Activated naive CD4-positive, alpha-beta T cell treated with anti-CD3 and anti-CD28 coated beads for 36 hours (primary cell): ENCODE data around the gene GH2. TPM values are rescaled to one million over a fixed set of nuclear protein-coding genes. Genes with fewer than 3 reads are reported as not detected.
A peak's percentile ranks its signal among the peaks of the same experiment; 100 is the strongest.
"Not testable (repeated sequence)": the region's sequence is repeated elsewhere in the genome, so short reads cannot be mapped to it uniquely, and the experiment has no call there.

Experiments used
- CTCF ChIA-PET: fragments of 350-600 bp; sonication (Branson Sonifier 250); formaldehyde crosslinking; loops from one replicate; lab custom pipeline; 2021; ENCODE audit warnings: antibody characterized with exemption; lab: Charles Lee
- DNase-seq: peaks from one replicate; pipeline ENCODE4 v3.0.0-alpha.2; 2020
- H3K27ac Mint-ChIP-seq: one replicate; pipeline ENCODE4 v1.8.0; 2021; ENCODE audit warnings: mild to moderate bottlenecking, mixed read lengths
- H3K27me3 Mint-ChIP-seq: one replicate; pipeline ENCODE4 v1.8.0; 2021; ENCODE audit warnings: low read depth, mixed read lengths
- H3K36me3 Mint-ChIP-seq: one replicate; pipeline ENCODE4 v1.8.0; 2021; ENCODE audit warnings: low read depth, mixed read lengths
- H3K4me1 Mint-ChIP-seq: one replicate; pipeline ENCODE4 v1.8.0; 2021; ENCODE audit warnings: low read depth, mixed read lengths
- H3K4me3 Mint-ChIP-seq: one replicate; pipeline ENCODE4 v1.8.0; 2021; ENCODE audit warnings: mild to moderate bottlenecking, moderate library complexity, mixed read lengths
- H3K9me3 Mint-ChIP-seq: one replicate; pipeline ENCODE4 v1.8.0; 2021; ENCODE audit warnings: mixed read lengths
- intact Hi-C: fragments of 100-400 bp; cut with micrococcal nuclease; formaldehyde crosslinking; loops from one replicate; pipeline ENCODE4 v1.15.1; 2023
- total RNA-seq, 2 experiments: library from RNA; stranded (reverse); gene quantifications; one replicate each; pipeline ENCODE4 v1.2.3, GENCODE V29; 2021

GH2 gene
- total RNA-seq, 2 experiments from 2014 or later, result not detected

DNA sequence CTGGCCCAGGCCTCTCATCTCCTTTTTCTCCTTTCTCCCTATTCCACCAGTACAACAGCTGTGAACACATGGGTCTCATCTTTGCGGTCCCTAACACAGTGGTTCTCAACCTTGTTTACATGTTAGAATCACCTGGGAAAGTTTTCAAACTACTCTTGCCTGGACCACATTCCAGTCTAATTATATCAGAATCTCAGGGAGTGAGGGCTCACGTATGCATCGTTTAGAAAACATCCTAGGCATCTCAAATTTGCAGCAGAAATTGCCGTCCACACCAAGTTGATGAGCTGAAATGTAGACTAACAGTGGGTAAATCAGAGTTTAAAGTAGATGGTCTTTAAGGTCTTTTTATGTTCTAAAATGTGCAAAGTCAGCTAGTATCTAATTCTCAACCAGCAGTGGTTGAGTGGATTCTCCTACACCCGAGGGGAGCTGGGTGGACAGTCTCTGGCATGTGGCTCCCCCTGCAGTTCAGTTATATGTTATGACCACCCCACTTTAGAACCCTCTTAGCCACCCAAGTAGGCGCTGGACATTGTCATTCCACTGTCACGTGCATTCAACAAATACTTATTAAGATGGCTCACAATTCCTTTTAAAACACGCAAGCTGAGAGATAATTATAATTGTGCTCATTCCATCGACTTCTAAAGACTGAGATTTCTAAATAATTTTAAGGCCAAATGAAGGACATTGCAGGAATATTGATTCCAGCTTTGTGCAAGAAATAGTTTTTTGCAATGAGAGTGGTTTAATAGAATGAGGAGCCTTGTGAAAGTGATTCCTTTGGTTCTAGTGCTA lies 12.1 kb downstream of the GH2 start:
- CTCF ChIA-PET, result interaction anchor here (0.9 to 2.1 kb wide), 4 partner anchors 9 to 444 kb away, joined by 3 to 8 read pairs (median 5); no protein-coding TSS in a partner anchor
- not testable (repeated sequence) for H3K4me3 Mint-ChIP-seq, H3K27me3 Mint-ChIP-seq, H3K9me3 Mint-ChIP-seq, H3K4me1 Mint-ChIP-seq, H3K36me3 Mint-ChIP-seq, H3K27ac Mint-ChIP-seq, DNase-seq
- intact Hi-C loops, result loop anchor here (2.0 kb wide), 1 partner anchor 445 kb away; no protein-coding TSS in a partner anchor

DNA sequence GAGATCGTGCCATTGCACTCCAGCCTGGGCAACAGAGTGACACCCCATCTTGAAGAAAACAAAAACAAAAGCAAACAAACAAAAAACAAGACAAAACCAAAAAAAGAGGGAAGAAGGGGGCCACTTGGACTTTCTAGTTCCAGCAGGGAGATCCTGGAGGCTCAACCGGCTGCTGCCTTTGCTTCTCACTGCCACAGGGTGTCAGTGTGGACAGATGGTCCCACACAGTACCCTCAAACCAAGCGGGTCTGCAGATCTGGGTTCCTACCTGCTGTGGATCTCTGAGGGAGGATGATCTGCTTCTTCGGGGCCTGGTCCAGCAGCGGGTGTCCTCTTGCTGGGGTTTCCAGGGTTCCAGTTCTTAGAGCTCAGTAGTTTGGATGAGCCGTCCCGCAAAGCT lies 15.1 kb downstream of the GH2 start:
- CTCF ChIA-PET, result interaction anchor here (0.7 to 3.5 kb wide), 12 partner anchors 8 to 53 kb away, joined by 3 to 10 read pairs (median 5); partner anchors contain the start of genes CSHL1 and GH2
- intact Hi-C loops, H3K4me3 Mint-ChIP-seq, DNase-seq, H3K36me3 Mint-ChIP-seq, H3K27ac Mint-ChIP-seq, H3K27me3 Mint-ChIP-seq, H3K9me3 Mint-ChIP-seq, H3K4me1 Mint-ChIP-seq: not testable (repeated sequence)

- no peak overlapping the region for H3K27ac Mint-ChIP-seq
- H3K4me3 Mint-ChIP-seq, result no peak overlapping the region
- DNase-seq, result no peak
- no peaks in the 10 kb centered on the region for H3K36me3 Mint-ChIP-seq
- no peaks in the 10 kb centered on the region for H3K9me3 Mint-ChIP-seq
- no peaks in the 10 kb centered on the region for H3K4me1 Mint-ChIP-seq
- CTCF ChIA-PET, result interaction anchor here (2.3 to 4.7 kb wide), 3 partner anchors 10 to 30 kb away, joined by 7 to 38 read pairs (median 20); no protein-coding TSS in a partner anchor
- H3K27me3 Mint-ChIP-seq, result no peaks in the 10 kb centered on the region
- intact Hi-C loops, result no loop called here
Measured at GRCh38 chr17:63859257-63859656, 22.5 kb downstream of the GH2 start.

- H3K27ac Mint-ChIP-seq, H3K9me3 Mint-ChIP-seq, intact Hi-C loops, H3K4me1 Mint-ChIP-seq, H3K36me3 Mint-ChIP-seq, DNase-seq, H3K4me3 Mint-ChIP-seq, H3K27me3 Mint-ChIP-seq: not testable (repeated sequence)
- CTCF ChIA-PET, result interaction anchor here (1.6 kb wide), 1 partner anchor 9 kb away, joined by 3 read pairs; no protein-coding TSS in a partner anchor
Measured at GRCh38 chr17:63856425-63856824, 25.3 kb downstream of the GH2 start.

DNA sequence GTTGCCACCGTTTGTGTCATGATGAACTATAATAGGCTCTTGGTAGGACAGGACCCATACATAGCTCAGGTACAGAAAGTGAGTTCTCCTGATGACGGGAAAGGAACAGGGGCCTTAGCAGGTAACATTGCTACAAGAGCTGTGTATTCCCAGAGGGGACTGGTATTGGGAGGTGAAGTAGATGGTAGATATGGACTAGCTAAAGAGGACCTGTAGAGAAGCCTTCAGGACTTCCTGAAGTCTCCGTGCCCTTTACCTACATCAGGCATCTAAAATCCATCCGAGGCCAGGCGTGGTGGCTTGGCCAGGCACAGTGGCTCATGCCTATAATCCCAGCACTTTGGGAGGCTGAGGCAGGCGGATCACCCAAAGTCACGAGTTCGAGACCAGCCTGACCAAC lies 26.6 kb downstream of the GH2 start:
- intact Hi-C loops, result no loop called here
- Mint-ChIP-seq H3K4me3 (no peak overlapping the region), H3K27ac (no peak overlapping the region), H3K27me3 (no peaks in the 10 kb centered on the region), H3K9me3 (no peaks in the 10 kb centered on the region), H3K36me3 (no peaks in the 10 kb centered on the region), H3K4me1 (no peaks in the 10 kb centered on the region)
- CTCF ChIA-PET, result interaction anchor here (1.0 to 1.6 kb wide), 2 partner anchors 10 to 28 kb away, joined by 3 to 5 read pairs; no protein-coding TSS in a partner anchor
- DNase-seq, result no peak

- Mint-ChIP-seq H3K36me3 (no peaks in the 10 kb centered on the region), H3K9me3 (no peaks in the 10 kb centered on the region), H3K4me1 (no peaks in the 10 kb centered on the region), H3K4me3 (no peak overlapping the region), H3K27ac (no peak overlapping the region), H3K27me3 (no peaks in the 10 kb centered on the region)
- CTCF ChIA-PET, result interaction anchor here (1.0 kb wide), 1 partner anchor 28 kb away, joined by 5 read pairs; no protein-coding TSS in a partner anchor
- intact Hi-C loops, result no loop called here
- DNase-seq, result no peak
Measured at GRCh38 chr17:63854709-63855108, 27.0 kb downstream of the GH2 start.

DNA sequence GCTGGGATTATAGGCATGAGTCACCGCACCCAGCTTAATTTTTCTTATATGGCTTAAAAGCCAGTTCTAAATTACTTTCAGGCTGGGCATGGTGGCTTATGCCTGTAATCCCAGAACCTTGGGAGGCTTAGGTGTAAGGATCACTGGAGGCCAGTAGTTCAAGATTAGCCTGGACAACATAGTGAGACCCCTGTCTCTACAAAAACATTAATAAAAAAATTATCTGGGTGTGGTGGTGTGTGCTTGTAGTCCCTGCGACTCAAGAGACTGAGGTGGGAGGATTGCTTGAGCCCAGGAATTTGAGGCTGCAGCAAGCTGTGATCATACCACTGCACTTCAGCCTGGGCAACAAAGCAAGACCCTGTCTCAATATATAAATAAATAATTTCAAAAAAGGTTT lies 28.5 kb downstream of the GH2 start:
- no peaks in the 10 kb centered on the region for H3K36me3 Mint-ChIP-seq
- DNase-seq, result no peak
- no peaks in the 10 kb centered on the region for H3K9me3 Mint-ChIP-seq
- no peak overlapping the region for H3K4me3 Mint-ChIP-seq
- intact Hi-C loops, result no loop called here
- CTCF ChIA-PET, result no interaction called here
- peaks cover 10% of the 10 kb centered on the region for H3K4me1 Mint-ChIP-seq
- no peaks in the 10 kb centered on the region for H3K27me3 Mint-ChIP-seq
- no peak overlapping the region for H3K27ac Mint-ChIP-seq

GRCh38 chr17:63850401-63850800 lies 31.3 kb downstream of the GH2 start:
- Mint-ChIP-seq H3K36me3 (peaks cover 1% of the 10 kb centered on the region), H3K27ac (no peak overlapping the region), H3K4me1 (peaks cover 21% of the 10 kb centered on the region), H3K4me3 (no peak overlapping the region), H3K27me3 (no peaks in the 10 kb centered on the region), H3K9me3 (peaks cover 2% of the 10 kb centered on the region)
- no peak for DNase-seq
- CTCF ChIA-PET, result interaction anchor here (1.2 kb wide), 1 partner anchor 16 kb away, joined by 3 read pairs; no protein-coding TSS in a partner anchor
- intact Hi-C loops, result no loop called here

- peak overlapping the region; percentile 82 for H3K27ac Mint-ChIP-seq
- H3K36me3 Mint-ChIP-seq, result peaks cover 1% of the 10 kb centered on the region
- no peaks in the 10 kb centered on the region for H3K27me3 Mint-ChIP-seq
- peak; percentile 98 for DNase-seq
- CTCF ChIA-PET, result interaction anchor here (0.6 to 4.9 kb wide), 17 partner anchors 10 to 180 kb away, joined by 3 to 38 read pairs (median 3); partner anchors contain the start of gene DDX42
- intact Hi-C loops, result no loop called here
- peaks cover 24% of the 10 kb centered on the region for H3K4me1 Mint-ChIP-seq
- H3K4me3 Mint-ChIP-seq, result peak overlapping the region; percentile 75
- peaks cover 2% of the 10 kb centered on the region for H3K9me3 Mint-ChIP-seq
Measured at GRCh38 chr17:63848834-63849689, 32.7 kb downstream of the GH2 start.

GRCh38 chr17:63847525-63848249 lies 34.1 kb downstream of the GH2 start:
- H3K4me3 Mint-ChIP-seq, result peak overlapping the region; percentile 75
- H3K36me3 Mint-ChIP-seq, result peaks cover 1% of the 10 kb centered on the region
- peaks cover 28% of the 10 kb centered on the region for H3K4me1 Mint-ChIP-seq
- CTCF ChIA-PET, result interaction anchor here (1.5 to 4.9 kb wide), 4 partner anchors 10 to 169 kb away, joined by 3 to 38 read pairs (median 8); no protein-coding TSS in a partner anchor
- H3K9me3 Mint-ChIP-seq, result peaks cover 2% of the 10 kb centered on the region
- H3K27ac Mint-ChIP-seq, result no peak overlapping the region
- no peak for DNase-seq
- no peaks in the 10 kb centered on the region for H3K27me3 Mint-ChIP-seq
- intact Hi-C loops, result no loop called here

- intact Hi-C loops, result no loop called here
- no peak overlapping the region for H3K27ac Mint-ChIP-seq
- CTCF ChIA-PET, result interaction anchor here (1.6 to 4.9 kb wide), 2 partner anchors 14 to 20 kb away, joined by 7 to 38 read pairs; no protein-coding TSS in a partner anchor
Measured at GRCh38 chr17:63845509-63845908, 36.2 kb downstream of the GH2 start.

More at GRCh38 chr17:63845509-63845908, 36.2 kb downstream of the GH2 start:
- no peak overlapping the region for H3K4me3 Mint-ChIP-seq
- peaks cover 2% of the 10 kb centered on the region for H3K36me3 Mint-ChIP-seq
- H3K4me1 Mint-ChIP-seq, result peaks cover 37% of the 10 kb centered on the region
- H3K9me3 Mint-ChIP-seq, result peaks cover 2% of the 10 kb centered on the region
- DNase-seq, result no peak
- H3K27me3 Mint-ChIP-seq, result no peaks in the 10 kb centered on the region
